Spleen (tissue), 11 donors: ENCODE results near the gene RALGDS. TPM values are rescaled to one million over a fixed set of nuclear protein-coding genes. Genes with fewer than 3 reads are reported as not detected.
A peak's percentile ranks its signal among the peaks of the same experiment; 100 is the strongest.

ENCODE experiments used
- DNase-seq: peaks from one replicate; pipeline ENCODE4 v3.0.0-alpha.2; 2020
- H3K27ac ChIP-seq, 8 donors: fragments of 200-600 bp; sonication (generic) in 7 of 8; 1 replicate in 4 of 8; 2 replicates in 4 of 8; pipeline versions ENCODE4 v1.5.0 to v1.8.0; 2016 to 2021; ENCODE audit warnings: inconsistent platforms in 4 of 8, mild to moderate bottlenecking in 4 of 8, moderate library complexity in 1 of 8
- H3K27me3 ChIP-seq, 7 donors: fragments of 200-600 bp; sonication (generic) in 6 of 7; replicated peaks in 1 of 7; 1 replicate in 4 of 7; 2 replicates in 3 of 7; pipeline versions ENCODE4 v1.5.0 to v1.8.0; 2016 to 2021; ENCODE audit warnings: inconsistent platforms in 3 of 7, mild to moderate bottlenecking in 1 of 7
- H3K36me3 ChIP-seq, 6 donors: fragments of 200-600 bp; sonication (generic) in 5 of 6; 1 replicate in 4 of 6; 2 replicates in 2 of 6; pipeline versions ENCODE4 v1.5.0 to v1.8.0; 2016 to 2021; ENCODE audit warnings: inconsistent platforms in 2 of 6
- H3K4me1 ChIP-seq, 6 donors: fragments of 200-600 bp; sonication (generic) in 5 of 6; 1 replicate in 3 of 6; 2 replicates in 3 of 6; pipeline versions ENCODE4 v1.5.0 to v1.8.0; 2016 to 2021; ENCODE audit warnings: inconsistent platforms in 3 of 6
- H3K4me3 ChIP-seq, 8 donors: fragments of 200-600 bp; sonication (generic) in 7 of 8; 1 replicate in 4 of 8; 2 replicates in 4 of 8; pipeline versions ENCODE4 v1.5.0 to v1.8.0; 2016 to 2021; ENCODE audit warnings: inconsistent platforms in 4 of 8, mild to moderate bottlenecking in 4 of 8, moderate library complexity in 2 of 8
- H3K9me3 ChIP-seq, 8 donors: fragments of 200-600 bp; sonication (generic) in 7 of 8; 1 replicate in 4 of 8; 2 replicates in 4 of 8; pipeline versions ENCODE4 v1.5.0 to v1.8.0; 2016 to 2021; ENCODE audit warnings: inconsistent platforms in 4 of 8
- CTCF ChIP-seq, 11 experiments: fragments of 200-600 bp in 7 of 11; fragments of 450-650 bp in 4 of 11; sonication (generic) in 4 of 11; IDR thresholded peaks in 8 of 11; conservative IDR thresholded peaks in 3 of 11; 1 replicate in 7 of 11; 2 replicates in 4 of 11; pipeline versions ENCODE4 v1.4.0 to v1.8.0; 2016 to 2021; ENCODE audit warnings: antibody characterized with exemption in 11 of 11, inconsistent platforms in 4 of 11, mild to moderate bottlenecking in 1 of 11
- POLR2A ChIP-seq, 3 donors: fragments of 450-650 bp; IDR thresholded peaks; one replicate each; pipeline ENCODE4 v1.5.1; 2017; ENCODE audit warnings: antibody characterized with exemption in 3 of 3, mild to moderate bottlenecking in 1 of 3
- POLR2AphosphoS5 ChIP-seq, 3 donors: sonication (generic); formaldehyde crosslinking; IDR thresholded peaks; one replicate each; pipeline ENCODE4 v1.5.1; 2017; ENCODE audit warnings: antibody characterized with exemption in 3 of 3
- WGBS, 5 donors: extraction: QIAGEN DNeasy Blood & Tissue Kit in 3 of 5; methylation state at CpG; one replicate each; pipeline versions ENCODE4 v1.1.5 to v1.1.7; 2013 to 2018; 5-methylcytosine and 5-hydroxymethylcytosine counted together
- intact Hi-C: fragments of 100-400 bp; cut with DNase I; formaldehyde crosslinking; loops from one replicate; pipeline ENCODE4 v1.15.0; 2023; ENCODE audit warnings: low total_unique reads
- polyA plus RNA-seq, 3 donors: library from polyadenylated mRNA; stranded (reverse); fragments of 200-250 nt; gene quantifications; one replicate each; pipeline ENCODE4 v1.2.1, GENCODE V29; 2013
- total RNA-seq, 7 donors: library from RNA; depleted of rRNA in 3 of 7; stranded (reverse); fragments of >200 nt in 3 of 7; fragmentation: NEBNext Ultra II Directional in 4 of 7; extraction: Animal tissue kit (Norgen Biotek cat#: 25700) in 4 of 7; gene quantifications; one replicate each; pipeline versions ENCODE4 v1.1.0 to v1.2.1, GENCODE V29; 2016 to 2021
- donor health status: healthy with polysubstance abuse.
- donor health status: DM: no; HTN: no; CAD: no; lungs with moderate emphysema.
- donor health status: DM: no; HTN: no; CAD: no.
- donor health status: Bipolar disorder and iron deficiency.
- donor health status: healthy.
- donor health status: DM: no; HTN: no; CAD: no.
- donor health status: DM: yes; HTN: yes; CAD: no.

RALGDS gene
- total and polyA plus RNA-seq, 10 donors, result 21.3 to 74.3 (median 55.8) TPM

DNA sequence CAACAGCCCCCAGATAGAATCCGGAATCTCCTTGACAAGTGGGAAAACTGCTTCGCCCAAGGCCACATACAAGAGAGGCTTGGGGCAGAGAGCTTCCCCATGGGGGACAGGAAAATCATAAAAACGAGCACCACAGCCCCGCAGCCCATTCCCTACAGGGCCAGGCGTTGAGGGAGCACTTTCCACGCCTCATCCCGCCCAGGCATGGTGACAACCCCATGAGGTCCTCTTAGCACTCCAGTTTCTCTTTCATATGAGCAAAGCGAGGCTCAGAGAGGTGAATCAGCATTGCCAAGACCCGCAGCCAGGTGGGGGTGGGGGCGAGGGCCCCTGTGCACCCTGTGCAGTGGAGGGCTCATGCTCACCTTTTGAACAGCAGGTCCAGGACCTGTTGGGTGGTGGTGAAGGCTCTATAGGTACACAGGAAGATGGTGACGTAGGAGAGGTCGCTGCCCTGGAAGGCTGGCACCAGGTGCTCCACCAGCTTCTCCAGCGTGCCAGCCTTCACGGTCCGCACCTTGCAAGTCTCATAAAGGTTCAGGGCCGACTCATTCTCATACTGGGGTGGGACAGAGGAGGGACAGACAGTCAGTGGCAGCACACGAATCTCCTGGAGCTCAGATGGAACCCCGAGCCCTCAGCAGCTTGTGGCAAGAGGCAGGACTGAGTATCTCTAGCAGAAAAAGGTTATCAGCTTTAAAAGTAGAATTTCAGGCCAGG is 10.9 kb downstream of the RALGDS start:
- 92 to 95% (median 92%) methylated on average over 11 to 18 of the region's 18 CpGs for WGBS, 5 donors
- DNase-seq, result peak; percentile 13
- Histone ChIP-seq H3K4me1 (peaks cover 29 to 42% (median 35%) of the 10 kb centered on the region in 6 donors), H3K27me3 (no peaks in the 10 kb centered on the region), H3K27ac (no peak overlapping the region), H3K4me3 (no peak overlapping the region), H3K36me3 (peaks cover 10 to 70% (median 60%) of the 10 kb centered on the region in 6 donors), H3K9me3 (no peaks in the 10 kb centered on the region)
- TF ChIP-seq POLR2A (IDR thresholded peaks at IDR 0.05) (no peak), CTCF (IDR thresholded peaks at IDR 0.05 in 8 of 11, conservative IDR thresholded peaks at IDR 0.05 in 3 of 11) (no peak), POLR2AphosphoS5 (IDR thresholded peaks at IDR 0.05) (peak in 1 of 3 donors; percentile 8)
- intact Hi-C loops, result no loop called here

DNA sequence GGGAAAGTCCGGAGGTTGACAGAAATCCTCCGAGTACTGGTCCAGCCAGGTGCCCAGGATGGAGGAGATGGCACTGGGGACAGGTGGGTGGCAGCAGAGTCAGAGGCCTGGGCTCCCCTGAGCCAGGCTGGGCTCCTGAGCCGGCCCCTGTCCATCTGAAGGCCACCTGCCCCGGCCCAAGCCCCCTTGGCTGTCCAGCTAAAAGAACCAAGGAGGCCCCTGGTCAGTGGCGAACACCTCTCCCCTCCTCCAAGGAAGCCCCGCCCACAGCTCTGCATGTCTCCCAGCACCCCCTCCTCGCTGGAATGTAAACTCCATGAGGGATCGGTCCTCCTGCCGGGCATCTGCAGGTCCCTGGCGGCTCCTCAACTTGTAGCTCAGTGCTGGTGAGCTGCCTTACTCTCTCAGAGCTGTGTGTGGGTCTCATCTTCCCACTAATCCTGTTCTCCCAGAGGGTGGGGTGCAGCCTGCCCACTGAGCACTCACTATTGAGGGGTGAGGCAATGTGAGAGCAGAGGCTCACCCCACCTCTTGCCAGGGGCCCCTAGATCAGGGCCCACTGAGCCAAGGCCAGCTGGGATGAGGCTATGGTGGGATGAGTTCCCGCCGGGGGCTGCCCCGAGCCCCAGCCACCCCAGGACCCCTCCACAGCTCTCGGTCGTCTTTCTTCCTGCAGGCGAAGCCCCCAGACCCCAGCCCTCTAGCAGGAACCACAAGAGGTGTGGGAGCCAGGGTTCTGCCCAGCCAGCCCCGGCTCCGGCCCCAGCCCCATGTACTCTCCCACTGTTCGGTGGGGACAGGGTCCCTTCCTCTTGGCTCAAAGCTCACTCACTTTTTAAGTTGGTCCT is 12.0 kb downstream of the RALGDS start:
- intact Hi-C loops, result no loop called here
- no peaks in the 10 kb centered on the region for H3K9me3 ChIP-seq
- WGBS, 5 donors, result 95 to 98% (median 97%) methylated on average over 7 to 19 of the region's 19 CpGs
- H3K4me1 ChIP-seq, result peaks cover 18 to 34% (median 24%) of the 10 kb centered on the region in 6 donors
- no peak overlapping the region for H3K4me3 ChIP-seq
- H3K27ac ChIP-seq, result no peak overlapping the region
- TF ChIP-seq POLR2A (IDR thresholded peaks at IDR 0.05), result no peak
- TF ChIP-seq POLR2AphosphoS5 (IDR thresholded peaks at IDR 0.05), result no peak
- TF ChIP-seq CTCF (IDR thresholded peaks at IDR 0.05 in 8 of 11, conservative IDR thresholded peaks at IDR 0.05 in 3 of 11), result no peak
- DNase-seq, result peak; percentile 67
- H3K36me3 ChIP-seq, result peaks cover 10 to 80% (median 71%) of the 10 kb centered on the region in 6 donors
- H3K27me3 ChIP-seq, result no peaks in the 10 kb centered on the region

DNA sequence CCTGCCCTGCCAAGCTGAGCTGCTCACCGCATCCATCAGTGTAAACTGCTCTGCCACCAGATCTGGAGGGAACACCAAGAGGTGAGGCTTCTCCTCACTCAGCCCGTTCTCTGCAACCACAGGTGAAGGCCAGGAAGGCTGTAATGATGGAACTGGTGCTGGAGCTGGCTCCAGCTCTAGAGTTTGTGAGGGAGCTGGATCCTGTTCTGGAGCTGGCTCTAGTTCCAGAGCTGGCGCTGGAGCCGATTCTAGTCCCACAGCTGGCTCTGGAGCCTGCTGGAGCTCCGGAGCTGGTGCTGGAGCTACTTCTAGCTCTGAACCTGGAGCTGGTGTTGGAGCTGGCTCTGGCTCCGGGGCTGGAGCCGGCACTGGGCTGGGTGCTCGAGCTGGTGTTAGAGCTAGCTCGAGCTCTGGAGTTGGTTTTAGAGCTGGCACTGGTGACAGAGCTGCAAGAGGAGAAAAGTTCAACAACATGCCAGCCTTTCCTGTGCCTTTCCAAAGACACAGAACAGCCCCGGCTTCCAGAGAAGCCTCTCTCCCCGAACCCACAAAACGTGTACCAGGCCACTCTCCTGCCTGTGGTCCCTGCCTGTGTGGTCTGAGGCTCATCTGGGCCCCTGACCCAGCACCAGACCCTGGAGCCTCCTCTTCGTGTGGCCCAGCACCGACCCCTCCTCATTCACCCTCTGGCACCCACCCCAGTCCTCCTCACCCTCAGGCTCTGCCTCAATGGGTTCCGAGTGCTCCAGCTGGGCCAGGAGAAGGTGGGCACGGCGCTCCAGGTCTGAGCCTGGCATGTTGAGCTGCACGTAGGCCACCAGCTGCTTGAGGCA is 12.9 kb downstream of the RALGDS start:
- peaks cover 14 to 89% (median 78%) of the 10 kb centered on the region in 6 donors for H3K36me3 ChIP-seq
- no peak overlapping the region for H3K4me3 ChIP-seq
- no peaks in the 10 kb centered on the region for H3K9me3 ChIP-seq
- H3K4me1 ChIP-seq, result peaks cover 10 to 34% (median 21%) of the 10 kb centered on the region in 6 donors
- no peaks in the 10 kb centered on the region for H3K27me3 ChIP-seq
- intact Hi-C loops, result no loop called here
- no peak overlapping the region for H3K27ac ChIP-seq
- peak; percentile 48 for DNase-seq
- 91 to 98% (median 97%) methylated on average over 15 to 18 of the region's 18 CpGs for WGBS, 5 donors
- TF ChIP-seq CTCF (IDR thresholded peaks at IDR 0.05 in 8 of 11, conservative IDR thresholded peaks at IDR 0.05 in 3 of 11) (no peak), POLR2AphosphoS5 (IDR thresholded peaks at IDR 0.05) (peak in 1 of 3 donors; percentile 30), POLR2A (IDR thresholded peaks at IDR 0.05) (no peak)
